DMS153 (cell line): ENCODE data around the gene GCSAM.

Experiments
- DNase-seq: peaks from one replicate; lab custom pipeline; 2025; lab: John Stamatoyannopoulos, UW

The GCSAM gene

DNA sequence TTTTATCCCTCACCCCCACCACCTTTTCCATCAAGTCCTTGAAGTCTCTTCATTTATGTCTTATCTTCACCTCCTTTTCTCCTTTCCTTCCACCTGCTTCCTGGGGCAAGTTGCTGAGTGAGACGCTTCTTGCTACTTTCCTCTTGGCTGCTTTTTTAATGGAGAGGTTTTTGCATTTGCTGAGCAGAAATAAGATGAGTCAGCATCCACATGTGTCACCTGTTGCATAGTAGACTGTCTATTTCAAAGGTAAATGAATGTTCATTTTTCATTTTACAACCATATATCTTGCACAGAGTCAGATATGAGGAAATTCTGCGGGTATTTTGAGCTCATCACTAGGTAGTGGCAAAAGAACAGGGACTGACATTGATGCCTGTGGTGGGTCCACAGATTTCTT, 28.3 kb downstream of the GCSAM start:
- no peak for DNase-seq

DNA sequence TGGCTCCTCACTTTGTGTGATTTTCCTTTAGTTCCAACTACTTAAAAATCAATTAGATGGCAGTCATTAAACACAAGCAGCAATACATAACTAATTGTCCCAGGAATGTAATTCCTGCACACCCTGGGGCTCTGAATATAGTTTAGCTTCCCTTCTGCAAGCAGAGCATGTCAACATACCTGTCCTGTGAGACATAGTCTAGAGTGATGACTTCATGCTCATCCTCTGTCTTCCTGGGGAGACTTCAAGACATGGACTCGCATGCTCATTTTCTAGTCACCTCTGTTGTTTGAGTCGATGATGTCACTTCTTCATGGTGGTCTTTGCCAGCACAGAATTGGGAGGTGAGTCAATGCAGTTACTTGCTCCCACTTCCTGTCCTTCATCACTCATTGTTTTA, 31.1 kb downstream of the GCSAM start:
- DNase-seq: no peak

DNA sequence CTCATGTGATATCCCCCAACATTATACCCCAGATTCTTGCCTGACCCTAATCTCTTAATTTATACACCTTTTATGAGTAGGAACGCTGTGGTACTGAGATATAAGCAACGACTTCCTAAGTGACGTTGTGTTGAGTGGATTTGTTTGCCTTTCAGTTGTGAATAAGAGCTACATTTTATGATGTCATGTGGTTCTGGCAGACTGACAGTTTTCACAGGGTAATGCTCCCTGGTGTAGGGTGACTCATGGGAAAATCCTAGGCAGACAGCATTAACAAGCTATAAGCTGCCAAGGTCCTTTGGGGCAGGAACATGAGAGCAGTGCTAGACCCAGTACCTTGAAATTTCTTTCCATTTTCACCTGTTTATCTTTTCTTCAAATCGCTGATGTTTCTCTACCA, 35.7 kb downstream of the GCSAM start:
- peak; percentile 95 for DNase-seq

DNA sequence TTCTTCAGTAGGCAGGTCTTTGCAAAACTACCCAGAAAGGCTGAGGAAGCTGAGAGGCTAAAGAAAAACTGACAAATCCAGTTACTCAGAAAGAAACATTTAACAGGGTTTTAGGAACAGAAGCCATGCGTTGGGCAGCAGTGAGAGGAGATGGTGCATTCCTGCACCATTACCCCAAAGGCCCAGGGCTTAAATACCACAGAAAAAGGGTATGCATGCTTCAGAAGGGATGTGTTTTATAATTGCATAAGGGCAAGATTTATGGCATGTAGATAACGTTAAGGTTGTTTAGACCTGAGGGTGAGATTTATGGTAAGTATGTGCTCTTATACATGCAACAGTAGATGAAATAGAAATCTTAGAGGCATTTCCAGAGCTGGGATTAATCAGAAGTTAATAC, 36.9 kb downstream of the GCSAM start:
- DNase-seq: no peak

DNA sequence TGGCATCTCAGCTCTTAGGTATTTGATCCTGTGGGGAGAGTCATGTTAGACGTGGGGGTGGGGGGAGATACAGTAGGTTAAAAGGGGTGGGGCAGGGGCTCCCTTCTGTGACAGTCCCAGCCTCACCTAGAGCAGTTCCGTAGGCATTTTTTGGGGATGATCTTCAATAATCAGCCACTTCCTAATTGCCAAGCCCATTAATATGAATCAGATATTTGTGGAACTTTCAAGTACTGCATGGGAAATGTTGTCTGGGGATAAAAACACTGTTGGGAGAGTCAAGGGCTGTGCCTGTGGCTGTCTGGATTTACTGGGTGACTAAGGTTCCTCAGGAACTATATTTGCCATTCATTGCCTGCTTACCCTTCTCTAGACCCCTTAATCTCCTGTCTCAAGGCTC, 37.3 kb downstream of the GCSAM start:
- no peak for DNase-seq

DNA sequence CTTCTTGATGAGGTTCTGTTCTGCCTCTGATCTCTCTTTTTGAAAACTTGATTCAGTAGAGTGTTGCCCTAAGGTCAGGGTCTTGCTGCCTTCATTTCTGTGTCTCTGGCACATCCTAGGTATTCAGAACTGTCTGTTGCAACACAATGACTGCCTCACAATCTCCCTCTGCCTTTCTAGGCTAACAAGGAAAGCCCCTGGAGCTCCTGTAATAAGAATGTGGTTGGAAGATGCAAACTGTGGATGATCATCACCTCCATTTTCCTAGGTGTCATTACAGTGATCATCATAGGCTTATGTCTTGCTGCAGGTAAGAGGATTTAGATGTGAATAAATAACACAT, 39.9 kb downstream of the GCSAM start:
- no peak for DNase-seq

DNA sequence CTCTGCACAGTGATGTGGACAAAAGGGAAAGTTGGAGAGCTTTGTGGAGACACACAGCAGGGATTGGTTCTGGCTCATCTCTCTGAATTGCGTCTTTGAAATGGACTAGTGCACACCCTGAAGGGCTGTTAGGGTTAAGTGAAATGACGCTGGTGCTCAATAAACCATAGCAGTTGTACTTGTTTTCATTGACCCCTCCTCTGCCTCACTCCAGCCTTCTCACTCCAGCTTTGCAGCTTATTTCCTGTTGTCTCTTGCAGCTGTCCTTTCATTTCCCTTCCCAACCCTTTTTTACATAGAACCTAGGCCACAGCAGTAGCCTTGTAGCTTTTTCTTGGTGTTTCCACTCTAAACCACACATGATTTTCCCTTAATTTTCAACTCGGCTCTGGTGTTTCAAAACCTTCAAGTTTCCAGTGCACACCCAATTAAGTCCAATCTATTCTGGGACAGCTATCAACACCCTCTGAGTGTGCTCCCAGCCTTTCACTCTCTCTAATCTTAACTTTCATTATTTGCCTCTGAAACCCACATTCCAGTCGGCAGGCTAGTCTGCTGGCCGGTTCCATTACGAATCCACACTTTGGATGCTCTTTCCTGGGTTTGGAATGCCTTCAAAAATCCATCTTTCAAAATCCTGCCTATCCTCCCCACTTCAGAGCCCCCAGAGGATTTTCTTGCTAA, 40.4 kb downstream of the GCSAM start:
- DNase-seq: peak; percentile 43

DNA sequence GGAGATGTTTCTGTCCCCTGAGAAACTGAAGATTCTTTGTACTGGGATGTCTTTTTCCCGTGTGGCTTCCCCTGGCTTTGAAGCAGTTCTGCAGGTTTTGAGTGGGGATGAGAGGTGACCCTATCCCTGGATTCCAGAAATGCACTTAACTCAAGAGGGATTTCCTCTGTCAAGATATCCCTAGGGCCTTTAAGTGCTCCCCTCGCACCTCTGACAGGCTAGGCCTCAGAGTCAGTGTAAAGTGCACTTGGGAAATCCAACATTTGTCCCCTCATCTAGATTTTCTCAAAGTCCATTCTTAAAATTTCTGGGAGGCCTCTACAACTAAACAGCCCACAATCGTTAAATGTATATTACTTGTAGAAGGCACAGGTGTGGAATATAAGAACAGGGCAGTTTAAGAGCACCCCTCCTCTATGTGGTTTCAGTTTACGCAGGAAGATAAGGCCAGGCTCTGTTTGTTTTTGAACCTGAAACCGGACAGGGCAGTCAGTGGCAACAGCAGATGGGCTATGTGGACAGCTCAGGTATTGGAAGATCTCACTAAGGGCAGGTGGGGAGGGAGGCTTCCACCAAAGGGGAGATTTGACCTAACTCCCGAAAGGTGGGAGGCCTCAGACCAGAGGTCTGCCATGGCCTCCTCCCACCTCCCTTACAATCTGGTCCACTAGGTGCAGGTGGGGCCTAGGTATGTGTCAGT, 42.0 kb downstream of the GCSAM start:
- DNase-seq: peak; percentile 49

DNA sequence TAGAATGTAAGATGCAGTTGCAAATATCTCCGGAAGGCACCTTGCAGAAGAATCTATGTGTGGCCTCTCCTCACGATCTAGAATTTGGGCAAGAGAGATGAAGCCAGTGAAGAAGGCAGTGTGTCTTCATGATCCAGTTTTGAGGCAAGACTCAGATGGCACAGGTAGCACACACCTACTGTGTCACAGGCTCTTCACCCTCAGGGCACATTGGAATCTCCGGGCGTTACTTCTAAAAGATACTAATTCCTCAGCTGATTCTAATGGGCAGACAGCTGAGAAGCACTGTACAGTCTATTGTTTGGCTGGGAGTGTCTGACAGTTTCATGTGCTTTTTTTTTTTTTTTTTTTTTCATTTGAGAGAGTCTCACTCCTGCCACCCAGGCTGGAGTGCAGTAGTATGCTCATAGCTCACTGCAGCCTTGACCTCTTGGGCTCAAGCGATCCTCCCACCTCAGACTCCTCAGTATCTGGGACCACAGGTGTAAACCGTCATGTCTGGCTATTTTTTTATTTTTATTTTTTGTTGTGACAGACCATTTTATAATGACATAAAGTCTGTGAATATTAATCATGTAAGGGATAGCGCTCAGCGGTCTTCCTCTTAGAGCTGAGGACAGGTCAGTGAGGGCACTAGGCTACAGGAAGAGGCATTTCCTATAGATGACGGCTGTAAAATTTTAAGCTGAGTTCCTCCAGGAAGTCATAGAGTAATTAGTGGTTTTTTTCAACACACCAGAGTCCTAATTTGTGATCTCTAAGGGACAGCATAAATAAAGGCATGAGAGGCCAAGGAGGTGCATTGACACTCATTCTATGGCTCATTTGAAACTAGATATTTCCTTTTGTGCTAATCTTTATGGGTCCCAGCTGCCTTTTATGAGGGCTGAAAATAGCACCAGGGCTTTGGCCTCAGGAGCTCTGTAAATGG, 42.8 kb downstream of the GCSAM start:
- peak; percentile 79 for DNase-seq

DNA sequence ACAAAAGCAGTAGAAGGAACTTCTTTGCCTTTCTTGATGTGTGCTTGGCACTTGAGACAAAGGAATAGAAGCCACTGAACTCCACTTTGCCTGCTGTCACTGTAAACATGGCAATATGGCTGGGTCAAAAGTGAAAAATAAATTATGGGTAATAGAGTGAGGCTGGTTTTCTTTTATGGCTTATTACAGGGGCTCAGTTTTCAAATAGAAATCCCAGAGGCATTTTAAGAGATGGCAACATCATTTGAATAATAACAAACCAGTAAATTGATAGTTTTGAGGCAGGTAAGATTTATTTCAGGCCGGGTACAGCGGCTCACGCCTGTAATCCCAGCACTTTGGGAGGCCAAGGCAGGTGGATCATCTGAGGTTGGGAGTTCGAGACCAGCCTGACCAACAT, 44.1 kb downstream of the GCSAM start:
- no peak for DNase-seq

DNA sequence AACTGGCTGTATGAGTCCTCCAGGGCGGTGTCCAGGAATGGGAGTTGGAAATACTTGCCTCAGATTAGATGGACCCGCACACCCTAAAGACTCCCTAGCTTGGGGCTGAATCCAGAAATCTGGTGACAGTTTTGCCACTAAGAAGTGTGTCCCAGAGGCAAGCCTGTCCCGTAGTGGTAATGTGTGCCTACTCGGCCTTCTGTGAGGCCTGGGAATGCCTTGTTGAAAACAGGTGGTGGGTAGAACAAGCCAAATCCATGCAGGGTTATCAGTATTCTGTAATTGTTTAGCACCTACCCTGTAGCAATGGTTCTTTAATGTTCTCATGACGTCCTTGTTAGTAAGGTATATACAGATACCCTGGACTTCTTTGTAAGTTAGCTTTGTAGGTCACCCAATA, 45.3 kb downstream of the GCSAM start:
- no peak for DNase-seq

DNA sequence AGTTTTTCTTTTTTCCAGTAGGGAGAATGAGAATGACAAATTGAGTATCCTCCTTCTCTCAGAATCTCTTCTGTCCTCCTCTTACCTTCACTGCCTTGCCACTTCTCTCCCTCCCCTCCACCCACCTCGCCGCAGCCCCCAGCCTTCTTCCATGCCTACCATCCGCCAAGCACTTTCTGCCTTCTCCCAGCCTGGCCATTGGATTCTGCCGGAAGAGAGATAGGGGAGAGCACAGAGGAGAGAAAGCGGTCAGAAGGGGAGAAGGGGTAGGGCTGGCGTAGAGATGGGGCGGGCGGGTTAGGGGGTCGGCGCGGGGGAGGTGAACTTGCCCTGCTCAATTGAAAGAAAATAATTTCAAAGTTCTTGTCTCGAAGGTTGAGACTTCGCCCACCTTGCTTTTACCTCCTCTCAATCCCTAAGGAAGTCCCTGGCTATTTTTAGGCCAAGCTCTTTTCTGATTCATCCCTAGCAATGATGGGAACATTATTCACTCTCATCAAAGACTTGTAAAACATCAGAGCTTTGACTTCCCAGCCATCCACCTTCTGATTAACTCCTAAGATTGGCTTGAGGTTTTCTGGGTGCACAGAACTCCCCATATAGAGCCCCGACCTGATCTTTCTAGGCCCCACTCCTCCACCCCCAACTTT, 46.0 kb downstream of the GCSAM start:
- no peak for DNase-seq

DNA sequence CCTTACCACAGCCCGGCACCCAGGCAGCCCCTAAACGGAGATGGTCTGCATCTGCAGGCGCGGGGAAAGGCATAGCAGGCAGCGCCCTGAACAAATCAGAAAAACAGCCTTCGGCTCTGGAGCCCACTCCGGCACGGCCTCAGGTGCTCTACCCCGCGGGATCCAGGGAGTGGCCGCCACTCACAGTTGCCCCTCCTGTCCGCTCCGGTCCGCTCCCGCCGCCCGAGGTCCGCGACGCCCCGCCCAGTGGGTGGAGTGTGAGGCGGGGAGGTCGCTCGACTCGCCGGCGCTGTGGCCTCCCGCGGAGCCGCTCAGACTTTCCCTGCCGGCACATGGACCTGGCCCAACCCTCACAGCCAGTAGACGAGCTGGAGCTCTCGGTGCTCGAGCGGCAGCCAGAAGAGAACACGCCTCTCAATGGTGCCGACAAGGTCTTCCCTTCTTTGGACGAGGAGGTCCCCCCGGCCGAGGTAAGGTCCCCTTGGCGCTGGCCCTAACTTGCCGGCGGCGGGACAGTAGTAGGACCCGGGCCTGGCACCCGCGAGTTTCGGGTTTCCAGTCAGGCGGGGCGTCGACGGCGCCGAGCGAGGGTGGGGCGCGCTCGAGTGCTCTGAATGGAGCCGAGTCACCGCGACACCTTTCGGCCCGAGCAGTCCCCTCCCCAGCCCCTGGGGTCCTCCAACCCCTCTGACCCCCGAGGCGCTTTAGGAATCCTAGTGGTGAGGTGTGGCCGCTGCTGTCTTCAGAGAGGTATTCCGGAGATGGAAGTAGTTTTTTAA, 46.8 kb downstream of the GCSAM start, which contains the start of gene C3orf52:
Gene C3orf52, plus strand, starts transcription at position 314 of the 779 bp plus-strand sequence. Its CDS starts 19 bp downstream, at position 333.
- DNase-seq: peak; percentile 70

DNA sequence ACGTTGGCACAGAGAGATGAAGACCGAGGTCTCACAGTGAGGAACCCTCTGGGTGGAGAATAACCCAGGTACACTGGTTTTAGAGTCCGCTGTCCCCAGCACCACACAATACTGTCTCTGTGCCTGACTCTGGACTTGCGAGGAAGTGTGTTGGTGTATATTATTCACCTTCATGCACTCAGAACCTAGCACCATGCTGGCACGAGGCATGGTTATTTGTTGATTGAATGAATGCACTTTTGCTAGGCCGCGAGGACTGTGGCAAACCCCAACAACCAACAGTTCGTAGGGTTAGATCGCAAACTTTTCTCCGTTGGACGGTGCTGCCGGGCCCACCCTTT, 47.3 kb downstream of the GCSAM start:
- DNase-seq: peak; percentile 26

DNA sequence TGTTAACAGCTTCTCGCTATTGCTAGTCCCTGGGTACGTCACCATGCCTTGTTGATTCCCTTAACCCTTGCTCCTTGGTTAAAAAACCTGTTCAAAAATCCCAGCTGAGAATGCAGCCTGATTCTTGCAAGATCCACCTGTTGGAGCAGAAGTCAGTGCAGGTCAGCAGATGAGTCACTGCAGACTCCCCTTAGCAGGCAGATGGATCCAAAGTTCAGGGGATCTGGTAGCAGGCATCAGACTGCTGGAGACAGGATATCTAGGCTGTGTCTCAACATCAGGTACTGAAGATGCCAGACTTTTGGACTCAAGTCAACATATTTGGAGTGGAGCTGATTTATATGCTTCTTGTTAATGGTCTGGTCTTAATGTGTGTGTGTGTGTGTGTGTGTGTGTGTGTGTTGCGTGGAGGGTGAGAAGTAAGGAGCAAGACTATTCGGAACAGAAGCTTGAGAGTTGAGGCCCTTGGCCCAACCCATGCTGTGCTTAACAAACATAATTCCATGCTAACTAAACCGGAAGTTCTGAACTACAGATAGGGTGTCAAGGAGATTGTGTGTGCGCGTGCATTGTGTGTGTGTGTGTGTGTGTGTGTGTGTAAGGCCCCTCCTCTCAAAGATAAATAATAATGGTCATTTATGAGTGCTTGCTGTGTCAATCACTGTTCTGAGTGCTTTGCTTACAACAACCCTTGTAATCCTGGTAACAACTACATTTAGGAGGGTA, 47.9 kb downstream of the GCSAM start:
- peak; percentile 26 for DNase-seq

DNA sequence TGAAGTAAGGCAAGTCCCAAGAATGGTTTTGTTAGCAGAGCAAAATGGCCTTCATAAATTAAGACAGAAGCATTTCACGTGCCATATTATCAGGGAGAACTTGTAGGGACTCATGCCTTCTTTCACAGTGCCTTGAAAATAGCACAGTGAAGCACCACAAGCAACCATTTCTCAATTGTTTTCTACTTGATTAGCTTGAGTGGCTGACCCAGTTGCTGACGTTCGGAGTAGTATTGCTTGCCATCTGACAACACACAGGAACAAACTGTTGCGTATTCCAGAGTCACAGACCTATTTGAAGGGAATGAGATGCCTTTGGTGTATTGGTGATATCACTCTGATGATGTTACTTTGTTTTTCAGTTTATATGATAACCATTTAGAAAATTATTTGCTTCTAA, 49.8 kb downstream of the GCSAM start:
- no peak for DNase-seq

DNA sequence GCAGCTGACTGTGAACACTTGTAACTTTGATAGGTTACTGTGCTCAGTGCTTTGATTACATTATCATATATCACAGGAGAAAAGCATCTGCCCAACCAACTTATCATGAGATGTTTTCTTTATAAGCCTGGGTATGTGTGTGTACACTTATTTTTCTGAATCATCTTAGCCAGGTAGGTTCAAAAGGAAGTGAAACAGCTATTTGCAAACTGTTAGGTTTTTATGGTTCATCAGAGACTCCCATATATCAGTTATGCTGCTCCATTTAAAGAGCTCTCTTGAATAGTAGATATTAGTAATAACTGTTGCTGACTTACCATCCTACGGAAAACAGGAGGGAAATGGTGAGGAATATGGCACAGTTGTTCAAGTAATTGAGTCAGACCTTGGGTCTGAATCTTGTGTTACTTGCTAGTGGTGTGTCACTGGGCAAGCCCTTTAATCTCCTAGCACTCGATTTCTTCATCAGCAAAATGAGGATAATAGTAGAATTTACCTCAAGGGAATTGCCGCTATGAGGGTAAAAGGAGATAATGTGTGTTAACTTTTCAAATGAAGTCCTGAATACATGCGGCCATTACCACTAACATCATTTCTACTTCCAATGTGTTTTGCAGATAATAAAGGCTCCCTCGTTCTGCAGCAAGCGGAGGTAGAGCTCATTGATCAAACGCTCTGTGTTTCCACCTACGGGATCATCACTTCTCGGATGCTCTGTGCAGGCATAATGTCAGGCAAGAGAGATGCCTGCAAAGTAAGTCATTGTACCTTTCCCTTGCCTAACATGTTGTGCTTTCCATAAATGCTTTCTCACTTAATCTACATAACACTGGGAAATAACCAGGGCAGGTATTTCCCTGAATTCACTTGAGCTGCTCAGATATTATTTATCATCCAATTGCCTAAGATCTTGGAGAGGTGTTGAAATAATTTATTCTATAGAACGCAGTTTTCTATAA, 54.6 kb downstream of the GCSAM start:
- no peak for DNase-seq

DNA sequence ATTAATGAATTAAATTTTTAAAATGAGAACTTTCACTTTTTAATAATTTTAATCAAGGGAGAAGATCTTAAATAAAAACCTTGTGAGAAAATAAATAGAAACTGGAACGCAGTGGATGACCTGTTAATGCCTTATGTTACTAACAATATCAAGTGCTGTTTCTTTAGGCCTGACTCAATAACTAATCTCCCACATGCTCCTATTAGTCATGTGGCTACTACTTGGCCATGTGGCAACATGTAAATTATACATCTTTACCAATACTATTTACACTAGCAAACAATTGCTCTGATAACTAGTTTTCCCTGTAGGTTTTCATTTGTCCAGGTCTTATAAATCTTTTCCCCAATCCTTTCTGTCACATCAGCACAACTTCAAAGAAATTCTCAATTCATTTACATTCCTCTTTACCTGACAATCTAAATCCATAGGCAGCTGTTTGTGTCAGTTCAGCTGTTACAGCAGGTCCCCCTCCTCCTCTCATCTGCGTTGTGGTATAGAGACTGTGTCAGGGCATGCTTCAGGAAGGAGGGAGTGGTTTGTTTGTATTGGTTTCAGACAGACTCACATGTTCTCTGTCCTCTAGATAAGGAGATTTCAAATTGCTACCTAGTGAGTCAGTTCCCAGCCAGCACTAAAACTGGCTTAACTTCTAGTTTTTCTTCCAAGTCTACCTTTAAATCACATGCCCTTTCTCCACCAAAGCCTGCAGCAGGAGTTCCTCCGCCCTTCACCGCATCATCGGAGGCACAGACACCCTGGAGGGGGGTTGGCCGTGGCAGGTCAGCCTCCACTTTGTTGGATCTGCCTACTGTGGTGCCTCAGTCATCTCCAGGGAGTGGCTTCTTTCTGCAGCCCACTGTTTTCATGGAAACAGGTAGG, 58.2 kb downstream of the GCSAM start:
- DNase-seq: peak; percentile 65

DNA sequence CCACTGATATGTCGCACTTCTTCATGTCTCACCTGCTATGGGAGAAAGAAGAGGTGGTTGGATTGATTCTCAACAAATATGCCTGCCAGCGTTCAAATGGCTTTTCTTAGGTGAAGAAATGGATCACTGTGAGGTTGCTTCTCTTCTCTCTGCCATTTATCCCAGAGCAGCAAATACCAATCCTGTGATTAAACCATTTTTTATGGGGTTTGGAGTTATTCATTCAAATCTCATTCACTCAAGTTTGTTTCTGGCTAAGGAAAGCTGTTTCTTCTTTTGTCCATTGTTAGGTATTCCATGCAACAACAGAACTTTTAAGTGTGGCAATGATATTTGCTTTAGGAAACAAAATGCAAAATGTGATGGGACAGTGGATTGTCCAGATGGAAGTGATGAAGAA, 59.0 kb downstream of the GCSAM start:
- no peak for DNase-seq
